ENCODE results near the gene TTBK2.
A peak's percentile ranks its signal among the peaks of the same experiment; 100 is the strongest.

The TTBK2 gene

GRCh38 chr15:42931702-42932486 is 11.3 kb upstream of the TTBK2 start:
- Histone ChIP-seq H3K79me2 (ENCODE audit: insufficient read depth, low read length) (no peaks in the 10 kb centered on the region), H3K36me3 (ENCODE audit: insufficient read depth, low read length) (no peaks in the 10 kb centered on the region), H3K27me3 (ENCODE audit: insufficient read depth, low read length) (no peaks in the 10 kb centered on the region), H3K4me1 (ENCODE audit: insufficient read depth, low read length, severe bottlenecking) (no peaks in the 10 kb centered on the region), H3K9me3 (ENCODE audit: low read length) (no peaks in the 10 kb centered on the region), H2AFZ (ENCODE audit: low read length) (no peak overlapping the region), H3F3A (ENCODE audit: insufficient read depth, low read length) (no peaks in the 10 kb centered on the region), H3K9me2 (ENCODE audit: low read depth, low read length) (no peaks in the 10 kb centered on the region), H3K4me2 (ENCODE audit: low read length) (no peak overlapping the region), H3K4me3 (ENCODE audit: low read depth, low read length, poor library complexity, severe bottlenecking) (no peak overlapping the region), H3K27ac (ENCODE audit: low read depth, low read length, poor library complexity, severe bottlenecking) (no peak overlapping the region), H4K20me1 (ENCODE audit: insufficient read depth, low read length) (no peaks in the 10 kb centered on the region), H3K9ac (ENCODE audit: low read length) (no peak overlapping the region)
- no peak for TF ChIP-seq EZH2 (IDR thresholded peaks at IDR 0.05; ENCODE audit: borderline replicate concordance, low read length)
- no peak for TF ChIP-seq CTCF (IDR thresholded peaks at IDR 0.05; ENCODE audit: low read length)

DNA sequence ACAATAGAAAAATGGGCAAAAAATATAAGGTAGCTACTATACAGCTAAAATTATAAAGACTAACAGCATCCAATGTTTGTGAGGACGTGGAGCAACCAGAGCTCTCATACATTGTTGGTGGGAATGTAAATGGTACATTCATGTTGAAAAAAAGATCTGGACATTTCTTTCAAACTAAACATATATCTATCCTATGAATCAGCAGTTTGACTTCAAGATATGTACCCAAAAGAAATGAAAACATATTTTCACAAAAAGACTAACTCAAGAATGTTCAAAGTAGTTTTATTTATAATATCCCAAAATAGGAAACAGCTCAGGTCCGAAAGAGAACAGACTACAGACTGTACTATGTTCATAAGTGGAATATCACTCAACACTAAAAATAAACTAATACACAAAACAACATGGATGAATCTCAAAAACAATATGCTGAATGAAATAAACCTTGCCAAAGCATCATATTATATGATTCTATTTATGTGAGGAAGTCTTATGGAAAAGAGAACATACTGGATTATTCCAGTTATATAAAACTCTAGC is 8.8 kb upstream of the TTBK2 start:
- no peak for TF ChIP-seq CTCF (IDR thresholded peaks at IDR 0.05; ENCODE audit: low read length)
- no peak for TF ChIP-seq EZH2 (IDR thresholded peaks at IDR 0.05; ENCODE audit: borderline replicate concordance, low read length)
- H3K27me3 ChIP-seq (ENCODE audit: insufficient read depth, low read length): no peaks in the 10 kb centered on the region
- H2AFZ ChIP-seq (ENCODE audit: low read length): no peak overlapping the region

DNA sequence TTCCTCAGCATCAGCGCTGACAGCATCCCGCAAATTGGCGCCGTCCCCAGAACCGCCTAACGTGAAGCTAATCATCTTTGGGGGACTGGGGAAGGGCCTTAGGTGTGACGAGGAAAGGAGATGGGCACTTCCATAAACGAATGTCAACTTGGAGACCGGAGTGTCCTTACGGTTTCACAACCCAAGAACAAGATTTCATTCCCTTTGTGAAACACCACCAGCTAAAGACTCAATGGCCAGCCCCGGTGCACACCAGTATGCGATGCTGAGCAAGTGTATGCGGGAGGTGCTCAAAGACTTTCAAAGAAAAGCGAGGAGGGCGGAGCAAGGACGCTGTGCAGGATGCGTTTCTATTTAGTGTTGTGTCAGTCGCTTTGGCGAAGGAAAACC is 759 bp upstream of the TTBK2 start:
- H3K27me3 ChIP-seq (ENCODE audit: insufficient read depth, low read length): no peaks in the 10 kb centered on the region
- peak overlapping the region; percentile 88 for H3K4me2 ChIP-seq (ENCODE audit: low read length)
- H4K20me1 ChIP-seq (ENCODE audit: insufficient read depth, low read length): no peaks in the 10 kb centered on the region
- no peak overlapping the region for H3K27ac ChIP-seq (ENCODE audit: low read depth, low read length, poor library complexity, severe bottlenecking)
- peaks cover 37% of the 10 kb centered on the region for H3K79me2 ChIP-seq (ENCODE audit: insufficient read depth, low read length)
- H3K4me1 ChIP-seq (ENCODE audit: insufficient read depth, low read length, severe bottlenecking): peaks cover 33% of the 10 kb centered on the region
- no peak for TF ChIP-seq CTCF (IDR thresholded peaks at IDR 0.05; ENCODE audit: low read length)
- TF ChIP-seq EZH2 (IDR thresholded peaks at IDR 0.05; ENCODE audit: borderline replicate concordance, low read length): no peak
- H3K36me3 ChIP-seq (ENCODE audit: insufficient read depth, low read length): no peaks in the 10 kb centered on the region
- H3K9me3 ChIP-seq (ENCODE audit: low read length): no peaks in the 10 kb centered on the region
- H2AFZ ChIP-seq (ENCODE audit: low read length): peak overlapping the region; percentile 73
- H3K9me2 ChIP-seq (ENCODE audit: low read depth, low read length): no peaks in the 10 kb centered on the region
- H3K4me3 ChIP-seq (ENCODE audit: low read depth, low read length, poor library complexity, severe bottlenecking): peak overlapping the region; percentile 68
- peak overlapping the region; percentile 64; the same call in 1 of the 2 replicates for H3K9ac ChIP-seq (ENCODE audit: low read length)
- no peaks in the 10 kb centered on the region for H3F3A ChIP-seq (ENCODE audit: insufficient read depth, low read length)

More for the DNA sequence above, 8.8 kb upstream of the TTBK2 start:
- Histone ChIP-seq H3K9me3 (ENCODE audit: low read length) (no peaks in the 10 kb centered on the region), H3K27ac (ENCODE audit: low read depth, low read length, poor library complexity, severe bottlenecking) (no peak overlapping the region), H3K4me2 (ENCODE audit: low read length) (no peak overlapping the region), H3F3A (ENCODE audit: insufficient read depth, low read length) (no peaks in the 10 kb centered on the region), H4K20me1 (ENCODE audit: insufficient read depth, low read length) (no peaks in the 10 kb centered on the region), H3K9me2 (ENCODE audit: low read depth, low read length) (no peaks in the 10 kb centered on the region), H3K36me3 (ENCODE audit: insufficient read depth, low read length) (no peaks in the 10 kb centered on the region), H3K4me3 (ENCODE audit: low read depth, low read length, poor library complexity, severe bottlenecking) (no peak overlapping the region), H3K79me2 (ENCODE audit: insufficient read depth, low read length) (no peaks in the 10 kb centered on the region), H3K9ac (ENCODE audit: low read length) (no peak overlapping the region), H3K4me1 (ENCODE audit: insufficient read depth, low read length, severe bottlenecking) (no peaks in the 10 kb centered on the region)
